ENCODE results near the gene SHISA9.

- TF ChIP-seq CTCF (IDR thresholded peaks at IDR 0.05; ENCODE audit: poor library complexity): no peak
- no peak for TF ChIP-seq EZH2 (IDR thresholded peaks at IDR 0.05; ENCODE audit: borderline replicate concordance)
- TF ChIP-seq EZH2phosphoT487 (IDR thresholded peaks at IDR 0.05; ENCODE audit: low read depth, severe bottlenecking, unreplicated experiment): no peak
Observed at GRCh38 chr16:13081825-13082331, 180.5 kb downstream of the SHISA9 start.

All from hepatocyte (in vitro differentiated cells).